Calu3 (cell line): Measurements from ENCODE around the gene PSMD3. TPM values are rescaled to one million over a fixed set of nuclear protein-coding genes. Genes with fewer than 3 reads are reported as not detected.

Source experiments
- BruUV-seq: library from RNA; stranded (reverse); fragments of 400-500 nt; replicated peaks from 2 replicates; lab custom pipeline; 2021; lab: Mats Ljungman, UMichigan
- CTCF ChIA-PET: fragments of 300-600 bp; sonication (Branson Sonifier 250); formaldehyde crosslinking; loops from one replicate; lab custom pipeline; 2022; ENCODE audit warnings: antibody characterized with exemption; lab: Charles Lee
- DNase-seq: peaks from one replicate; pipeline ENCODE4 v3.0.0; 2022
- H3K27ac Mint-ChIP-seq: one replicate; pipeline ENCODE4 v1.8.0; 2022; ENCODE audit warnings: mixed read lengths; ENCODE audit not compliant: unreplicated experiment
- H3K27me3 Mint-ChIP-seq: one replicate; pipeline ENCODE4 v1.8.0; 2022; ENCODE audit warnings: mixed read lengths; ENCODE audit not compliant: unreplicated experiment
- H3K36me3 Mint-ChIP-seq: one replicate; pipeline ENCODE4 v1.8.0; 2022; ENCODE audit warnings: mild to moderate bottlenecking, moderate library complexity, mixed read lengths; ENCODE audit not compliant: insufficient read depth, unreplicated experiment
- H3K4me1 Mint-ChIP-seq: one replicate; pipeline ENCODE4 v1.8.0; 2022; ENCODE audit warnings: mild to moderate bottlenecking, low read depth, mixed read lengths; ENCODE audit not compliant: unreplicated experiment
- H3K4me3 Mint-ChIP-seq: one replicate; pipeline ENCODE4 v1.8.0; 2022; ENCODE audit warnings: mild to moderate bottlenecking, low read depth, moderate library complexity, mixed read lengths; ENCODE audit not compliant: unreplicated experiment
- H3K9me3 Mint-ChIP-seq: one replicate; pipeline ENCODE4 v1.8.0; 2022; ENCODE audit warnings: low read depth, mixed read lengths; ENCODE audit not compliant: unreplicated experiment
- CTCF ChIP-seq: fragments of 200-600 bp; IDR thresholded peaks from one replicate; pipeline ENCODE4 v1.8.0; 2022; ENCODE audit warnings: antibody characterized with exemption; ENCODE audit not compliant: unreplicated experiment
- intact Hi-C: fragments of 100-400 bp; cut with micrococcal nuclease; formaldehyde crosslinking; loops from one replicate; pipeline ENCODE4 v1.10.0; 2022; ENCODE audit not compliant: unreplicated experiment
- total RNA-seq: library from RNA; stranded (reverse); gene quantifications from 2 replicates; pipeline ENCODE4 v1.2.3, GENCODE V29; 2022

PSMD3 gene
- total RNA-seq, 1 experiment from 2014 or later: 2,179 TPM

DNA sequence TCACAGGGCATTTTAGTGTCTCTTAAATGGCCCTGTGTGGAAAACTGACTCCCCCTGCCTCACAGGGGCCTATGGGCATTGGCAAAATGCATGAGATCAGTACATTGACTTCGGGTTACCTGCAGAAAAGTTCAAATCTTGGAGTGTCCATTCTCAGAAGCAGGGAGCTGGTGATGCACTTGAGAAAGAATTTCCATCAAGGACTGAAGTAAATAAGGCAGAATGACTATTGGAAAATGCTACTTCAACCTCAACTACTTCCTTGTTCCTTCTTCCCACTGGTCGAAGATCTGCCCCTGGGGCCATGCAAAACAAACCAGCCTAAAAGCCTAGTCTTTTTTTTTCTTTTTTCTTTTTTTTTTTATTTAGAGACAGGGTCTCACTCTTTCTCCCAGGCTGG is 31.6 kb upstream of the PSMD3 start:
- peaks cover 49% of the 10 kb centered on the region for H3K4me1 Mint-ChIP-seq
- H3K36me3 Mint-ChIP-seq: peaks cover 30% of the 10 kb centered on the region
- H3K4me3 Mint-ChIP-seq: no peak overlapping the region
- peaks cover 41% of the 10 kb centered on the region for H3K27me3 Mint-ChIP-seq
- CTCF ChIA-PET: interaction anchor here (0.6 to 109.6 kb wide), 61 partner anchors 19 to 786 kb away, joined by 3 to 8195 read pairs (median 5); partner anchors contain the start of genes CASC3, CDK12, CSF3 and ERBB2
- TF ChIP-seq CTCF: no peak
- DNase-seq: peak; percentile 100
- peak overlapping the region; percentile 29 for H3K27ac Mint-ChIP-seq
- no peaks in the 10 kb centered on the region for H3K9me3 Mint-ChIP-seq
- intact Hi-C loops: loop anchor here (1.0 to 2.0 kb wide), 5 partner anchors 20 to 550 kb away; partner anchors contain the start of gene STARD3
- BruUV-seq: no TSS peak

GRCh38 chr17:39950871-39951348 is 29.7 kb upstream of the PSMD3 start:
- Mint-ChIP-seq H3K27me3 (peaks cover 22% of the 10 kb centered on the region), H3K4me1 (peaks cover 49% of the 10 kb centered on the region), H3K27ac (no peak overlapping the region), H3K36me3 (peaks cover 30% of the 10 kb centered on the region), H3K9me3 (no peaks in the 10 kb centered on the region), H3K4me3 (no peak overlapping the region)
- intact Hi-C loops: no loop called here
- no peak for TF ChIP-seq CTCF
- BruUV-seq: no TSS peak
- CTCF ChIA-PET: interaction anchor here (0.6 to 109.6 kb wide), 31 partner anchors 17 to 1142 kb away, joined by 3 to 8195 read pairs (median 5); partner anchors contain the start of genes CSF3, ERBB2, GRB7 and GSDMA
- peak; percentile 84 for DNase-seq

DNA sequence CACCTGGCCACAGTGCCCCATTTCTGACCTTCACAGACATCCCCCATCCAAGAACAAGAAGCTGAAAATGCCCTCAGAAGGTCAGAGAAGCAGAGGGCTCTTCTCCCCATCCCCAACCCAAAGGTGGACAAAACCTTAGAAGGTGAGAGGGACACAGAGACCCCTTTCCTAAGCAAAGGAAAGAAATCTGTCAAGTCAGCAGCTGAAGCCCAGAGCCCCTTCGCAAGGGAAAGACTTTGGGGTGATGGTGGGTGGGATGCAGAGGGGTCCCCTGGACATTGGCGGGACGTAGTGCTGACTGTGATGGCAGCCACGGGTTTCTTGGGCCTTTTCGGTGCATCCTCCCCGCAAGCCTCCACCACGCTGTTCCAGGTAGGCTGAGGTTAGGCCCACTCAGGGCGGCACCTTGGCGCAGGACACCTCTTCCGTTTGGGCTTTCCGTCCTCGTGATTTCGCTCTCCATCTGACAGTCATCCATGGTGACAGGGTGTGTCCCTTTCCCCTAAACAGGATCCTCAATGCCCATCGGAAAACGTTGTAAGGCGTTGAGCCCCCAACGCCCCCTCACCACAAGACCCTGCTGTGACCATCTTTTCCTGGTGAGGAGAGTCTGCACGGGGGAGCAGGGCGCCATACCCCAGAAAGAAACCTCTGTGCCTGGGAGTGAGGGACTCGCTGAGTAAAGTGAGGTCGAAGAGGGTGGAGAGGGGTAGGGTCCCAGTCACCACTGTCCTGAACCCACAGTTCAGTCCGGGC is 28.5 kb upstream of the PSMD3 start:
- DNase-seq: no peak
- Mint-ChIP-seq H3K4me3 (peak overlapping the region; percentile 58), H3K36me3 (peaks cover 30% of the 10 kb centered on the region), H3K27me3 (peaks cover 10% of the 10 kb centered on the region), H3K27ac (peak overlapping the region; percentile 13), H3K9me3 (no peaks in the 10 kb centered on the region), H3K4me1 (peaks cover 49% of the 10 kb centered on the region)
- no peak for TF ChIP-seq CTCF
- BruUV-seq: TSS peak; percentile 73
- CTCF ChIA-PET: interaction anchor here (0.6 to 109.6 kb wide), 40 partner anchors 6 to 1295 kb away, joined by 3 to 8195 read pairs (median 6); partner anchors contain the start of genes CSF3, ERBB2, GRB7 and GSDMA
- intact Hi-C loops: loop anchor here (1.0 kb wide), 1 partner anchor 198 kb away; no protein-coding TSS in a partner anchor

DNA sequence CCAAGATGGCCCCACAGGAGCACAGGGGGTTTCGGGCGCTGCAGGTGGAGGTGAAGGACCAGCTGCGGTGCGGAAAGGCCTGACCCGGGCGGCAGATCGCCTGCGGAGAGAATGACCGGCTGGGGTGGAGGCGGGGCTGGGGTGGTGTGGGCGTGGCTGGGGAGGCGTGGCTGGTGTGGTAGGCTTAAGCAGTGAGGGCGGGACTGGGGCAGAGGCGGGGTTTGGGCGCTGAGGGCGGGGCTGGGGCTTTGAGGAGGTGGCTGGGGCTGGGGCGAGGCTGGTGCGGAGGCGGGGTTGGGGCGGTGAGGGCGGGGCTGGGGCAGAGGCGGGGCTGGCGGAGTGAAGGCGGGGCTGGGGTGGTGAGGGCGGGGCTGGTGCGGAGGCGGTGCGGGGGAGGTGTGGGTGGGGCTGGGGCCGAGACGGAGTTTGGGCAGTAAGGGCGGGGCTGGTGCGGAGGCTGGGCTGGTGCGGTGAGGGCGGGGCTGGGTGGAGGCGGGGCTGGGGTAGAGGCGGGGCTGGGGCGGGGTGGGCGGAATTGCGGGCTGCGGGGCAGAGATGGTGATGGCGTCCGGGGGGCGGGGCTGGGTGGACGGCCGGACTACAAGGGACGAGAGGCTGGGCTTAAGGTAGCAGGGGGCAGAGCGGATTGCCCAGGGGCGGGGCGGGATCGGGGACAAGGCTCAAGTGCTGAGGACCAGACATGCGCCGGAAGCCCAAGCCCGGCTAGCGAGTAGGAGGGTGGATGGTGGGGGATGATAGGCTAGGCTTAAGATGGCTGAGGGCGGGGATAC is 27.7 kb upstream of the PSMD3 start:
- CTCF ChIA-PET: interaction anchor here (0.5 to 109.6 kb wide), 47 partner anchors 6 to 1294 kb away, joined by 3 to 8195 read pairs (median 8); partner anchors contain the start of genes CSF3, ERBB2, GRB7 and GSDMA
- peak overlapping the region; percentile 18 for H3K27ac Mint-ChIP-seq
- intact Hi-C loops: loop anchor here (1.0 kb wide), 6 partner anchors 27 to 266 kb away; partner anchors contain the start of genes MIEN1 and PSMD3

More for the DNA sequence above, 27.7 kb upstream of the PSMD3 start:
- DNase-seq: peak; percentile 100
- BruUV-seq: no TSS peak
- Mint-ChIP-seq H3K9me3 (no peaks in the 10 kb centered on the region), H3K27me3 (peaks cover 15% of the 10 kb centered on the region), H3K4me3 (peak overlapping the region; percentile 58), H3K36me3 (peaks cover 30% of the 10 kb centered on the region), H3K4me1 (peaks cover 42% of the 10 kb centered on the region)
- no peak for TF ChIP-seq CTCF
